ENCODE data around the gene TMPRSS11B. TPM values are rescaled to one million over a fixed set of nuclear protein-coding genes. Genes with fewer than 3 reads are reported as not detected.
A peak's percentile ranks its signal among the peaks of the same experiment; 100 is the strongest.
"Not testable (repeated sequence)": the region's sequence is repeated elsewhere in the genome, so short reads cannot be mapped to it uniquely, and the experiment has no call there.

The TMPRSS11B gene
- total RNA-seq, 1 donor: not detected

GRCh38 chr4:68240620-68241019, 4.9 kb downstream of the TMPRSS11B start:
- H3K4me3 ChIP-seq (ENCODE audit: low read depth, low read length): no peak overlapping the region
- DNase-seq (ENCODE audit: low read depth): no peak
- no peak for TF ChIP-seq CTCF (IDR thresholded peaks at IDR 0.05; ENCODE audit: insufficient read depth, low read length)

- H3K4me3 ChIP-seq (ENCODE audit: low read depth, low read length): no peak overlapping the region
- no peak for TF ChIP-seq CTCF (IDR thresholded peaks at IDR 0.05; ENCODE audit: insufficient read depth, low read length)
- DNase-seq (ENCODE audit: low read depth): no peak
Observed at GRCh38 chr4:68228568-68228967, 16.9 kb downstream of the TMPRSS11B start.

DNA sequence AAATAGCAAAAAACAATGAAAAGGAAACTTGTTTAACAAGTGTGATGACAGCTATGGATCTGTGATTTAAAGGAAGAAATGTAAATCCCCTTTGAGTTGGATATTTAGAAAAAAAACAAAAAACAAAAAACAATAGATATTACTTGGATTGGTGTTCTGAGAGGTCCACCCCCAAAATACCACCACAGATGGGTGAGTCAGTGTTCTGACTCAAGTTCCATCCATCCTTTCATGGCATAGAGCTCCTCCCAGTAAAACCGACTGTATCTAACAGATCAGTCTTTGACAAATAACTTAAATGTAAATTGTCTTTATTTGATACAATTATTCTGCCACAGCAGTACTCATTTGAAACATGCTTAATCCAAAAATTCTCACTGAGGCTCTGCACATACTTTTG, 27.4 kb downstream of the TMPRSS11B start:
- DNase-seq (ENCODE audit: low read depth): no peak
- H3K4me3 ChIP-seq (ENCODE audit: low read depth, low read length): no peak overlapping the region
- TF ChIP-seq CTCF (IDR thresholded peaks at IDR 0.05; ENCODE audit: insufficient read depth, low read length): no peak

GRCh38 chr4:68216501-68216900, 29.0 kb downstream of the TMPRSS11B start:
- no peak for TF ChIP-seq CTCF (IDR thresholded peaks at IDR 0.05; ENCODE audit: insufficient read depth, low read length)
- no peak for DNase-seq (ENCODE audit: low read depth)
- no peak overlapping the region for H3K4me3 ChIP-seq (ENCODE audit: low read depth, low read length)

DNA sequence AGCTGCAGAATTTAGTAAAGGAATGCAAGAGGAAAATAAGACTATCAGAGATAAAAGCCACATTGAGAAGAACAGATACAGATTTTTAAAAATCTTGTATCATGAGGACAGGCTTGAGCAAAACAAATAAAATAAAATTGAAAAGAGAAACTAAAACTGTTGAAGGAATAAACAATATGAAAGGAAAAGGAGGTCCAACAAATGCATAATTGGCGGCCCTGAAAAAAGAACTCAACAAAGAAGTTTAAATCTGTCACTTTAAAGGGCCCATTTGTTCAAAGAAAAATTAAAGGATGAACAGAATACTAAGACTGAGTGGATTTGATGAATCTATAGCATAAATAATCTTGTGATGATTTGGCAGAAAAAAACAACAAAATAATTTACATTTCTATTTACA, 36.5 kb downstream of the TMPRSS11B start:
- H3K4me3 ChIP-seq (ENCODE audit: low read depth, low read length): no peak overlapping the region
- DNase-seq (ENCODE audit: low read depth): peak; percentile 1
- TF ChIP-seq CTCF (IDR thresholded peaks at IDR 0.05; ENCODE audit: insufficient read depth, low read length): no peak

DNA sequence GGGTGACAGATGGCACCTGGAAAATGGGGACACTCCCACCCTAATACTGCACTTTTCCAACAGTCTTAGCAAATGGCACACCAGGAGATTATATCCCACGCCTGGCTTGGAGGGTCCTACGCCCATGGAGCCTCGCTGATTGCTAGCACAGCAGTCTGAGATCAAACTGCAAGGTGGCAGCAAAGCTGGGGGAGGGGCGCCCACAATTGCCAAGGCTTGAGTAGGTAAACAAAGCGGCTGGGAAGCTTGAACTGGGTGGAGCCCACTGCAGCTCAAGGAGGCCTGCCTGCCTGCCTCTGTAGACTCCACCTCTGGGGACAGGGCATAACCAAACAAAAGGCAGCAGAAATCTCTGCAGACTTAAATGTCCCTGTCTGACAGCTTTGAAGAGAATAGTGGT, 51.2 kb downstream of the TMPRSS11B start:
- not testable (repeated sequence) for DNase-seq (ENCODE audit: low read depth); H3K4me3 ChIP-seq (ENCODE audit: low read depth, low read length)

DNA sequence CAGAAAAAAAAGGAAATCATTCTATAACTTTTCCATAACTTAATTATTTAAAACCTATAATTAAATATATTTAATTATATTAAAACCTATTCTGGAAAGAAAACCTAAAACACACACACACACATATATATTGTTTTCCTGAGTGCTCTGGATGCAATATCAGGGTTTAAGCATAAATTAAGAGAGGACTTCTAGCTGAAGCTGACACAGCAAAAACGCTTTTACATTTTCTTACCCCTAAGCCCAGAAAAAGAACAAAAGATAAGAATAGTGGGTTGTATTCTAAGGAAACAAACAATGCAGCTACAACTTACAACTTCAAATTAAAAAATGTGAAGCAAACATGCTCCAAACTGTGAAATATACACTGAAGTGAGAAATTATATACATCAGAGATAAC, 52.3 kb downstream of the TMPRSS11B start:
- no peak for TF ChIP-seq CTCF (IDR thresholded peaks at IDR 0.05; ENCODE audit: insufficient read depth, low read length)
- no peak for DNase-seq (ENCODE audit: low read depth)
- H3K4me3 ChIP-seq (ENCODE audit: low read depth, low read length): no peak overlapping the region
